HL-60 (cell line): Measurements from ENCODE around the gene BCL11A.

ENCODE experiments used
- GABPA ChIP-seq: IDR thresholded peaks from 2 replicates; pipeline ENCODE4 v1.6.1; 2012; ENCODE audit warnings: low read depth
- POLR2AphosphoS5 ChIP-seq: IDR thresholded peaks from 2 replicates; pipeline ENCODE4 v1.6.1; 2012; ENCODE audit warnings: low read depth
- SPI1 ChIP-seq: IDR thresholded peaks from 2 replicates; pipeline ENCODE4 v1.6.1; 2012; ENCODE audit warnings: low read depth, mild to moderate bottlenecking, borderline replicate concordance
- TF ChIP-seq, protein P1 (sequence below): IDR thresholded peaks from one replicate; pipeline ENCODE4 v1.5.1; 2011; ENCODE audit warnings: low read length, control low read depth, inconsistent platforms; ENCODE audit not compliant: insufficient read depth
- TF ChIP-seq, protein P2 (sequence below): IDR thresholded peaks from 2 replicates; pipeline ENCODE4 v1.6.1; 2012; ENCODE audit warnings: low read depth; ENCODE audit not compliant: insufficient replicate concordance

DNA sequence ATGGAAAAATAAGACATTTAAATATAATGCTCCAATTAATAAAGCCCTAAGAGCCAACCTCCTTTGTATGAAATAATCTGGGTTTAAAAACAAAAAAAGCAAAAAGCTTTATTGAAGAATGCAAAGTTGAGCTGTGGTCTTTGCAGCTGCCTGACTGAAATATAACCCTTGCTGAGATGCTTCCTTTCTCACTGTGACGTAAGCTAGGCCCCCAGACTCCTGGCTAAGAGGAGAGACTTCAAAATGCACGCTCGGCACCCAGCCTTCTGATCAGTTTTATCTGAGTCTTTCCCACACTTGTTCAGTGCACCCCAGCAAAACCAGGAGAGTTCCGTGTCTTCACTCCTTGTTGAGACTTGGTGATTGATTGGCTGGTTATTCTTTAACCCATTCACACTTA is 115.3 kb downstream of the BCL11A start:
- TF ChIP-seq POLR2AphosphoS5, result no peak
- TF ChIP-seq, protein P1, sequence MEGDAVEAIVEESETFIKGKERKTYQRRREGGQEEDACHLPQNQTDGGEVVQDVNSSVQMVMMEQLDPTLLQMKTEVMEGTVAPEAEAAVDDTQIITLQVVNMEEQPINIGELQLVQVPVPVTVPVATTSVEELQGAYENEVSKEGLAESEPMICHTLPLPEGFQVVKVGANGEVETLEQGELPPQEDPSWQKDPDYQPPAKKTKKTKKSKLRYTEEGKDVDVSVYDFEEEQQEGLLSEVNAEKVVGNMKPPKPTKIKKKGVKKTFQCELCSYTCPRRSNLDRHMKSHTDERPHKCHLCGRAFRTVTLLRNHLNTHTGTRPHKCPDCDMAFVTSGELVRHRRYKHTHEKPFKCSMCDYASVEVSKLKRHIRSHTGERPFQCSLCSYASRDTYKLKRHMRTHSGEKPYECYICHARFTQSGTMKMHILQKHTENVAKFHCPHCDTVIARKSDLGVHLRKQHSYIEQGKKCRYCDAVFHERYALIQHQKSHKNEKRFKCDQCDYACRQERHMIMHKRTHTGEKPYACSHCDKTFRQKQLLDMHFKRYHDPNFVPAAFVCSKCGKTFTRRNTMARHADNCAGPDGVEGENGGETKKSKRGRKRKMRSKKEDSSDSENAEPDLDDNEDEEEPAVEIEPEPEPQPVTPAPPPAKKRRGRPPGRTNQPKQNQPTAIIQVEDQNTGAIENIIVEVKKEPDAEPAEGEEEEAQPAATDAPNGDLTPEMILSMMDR, result no peak
- TF ChIP-seq GABPA, result no peak
- TF ChIP-seq SPI1, result no peak
- TF ChIP-seq, protein P2, sequence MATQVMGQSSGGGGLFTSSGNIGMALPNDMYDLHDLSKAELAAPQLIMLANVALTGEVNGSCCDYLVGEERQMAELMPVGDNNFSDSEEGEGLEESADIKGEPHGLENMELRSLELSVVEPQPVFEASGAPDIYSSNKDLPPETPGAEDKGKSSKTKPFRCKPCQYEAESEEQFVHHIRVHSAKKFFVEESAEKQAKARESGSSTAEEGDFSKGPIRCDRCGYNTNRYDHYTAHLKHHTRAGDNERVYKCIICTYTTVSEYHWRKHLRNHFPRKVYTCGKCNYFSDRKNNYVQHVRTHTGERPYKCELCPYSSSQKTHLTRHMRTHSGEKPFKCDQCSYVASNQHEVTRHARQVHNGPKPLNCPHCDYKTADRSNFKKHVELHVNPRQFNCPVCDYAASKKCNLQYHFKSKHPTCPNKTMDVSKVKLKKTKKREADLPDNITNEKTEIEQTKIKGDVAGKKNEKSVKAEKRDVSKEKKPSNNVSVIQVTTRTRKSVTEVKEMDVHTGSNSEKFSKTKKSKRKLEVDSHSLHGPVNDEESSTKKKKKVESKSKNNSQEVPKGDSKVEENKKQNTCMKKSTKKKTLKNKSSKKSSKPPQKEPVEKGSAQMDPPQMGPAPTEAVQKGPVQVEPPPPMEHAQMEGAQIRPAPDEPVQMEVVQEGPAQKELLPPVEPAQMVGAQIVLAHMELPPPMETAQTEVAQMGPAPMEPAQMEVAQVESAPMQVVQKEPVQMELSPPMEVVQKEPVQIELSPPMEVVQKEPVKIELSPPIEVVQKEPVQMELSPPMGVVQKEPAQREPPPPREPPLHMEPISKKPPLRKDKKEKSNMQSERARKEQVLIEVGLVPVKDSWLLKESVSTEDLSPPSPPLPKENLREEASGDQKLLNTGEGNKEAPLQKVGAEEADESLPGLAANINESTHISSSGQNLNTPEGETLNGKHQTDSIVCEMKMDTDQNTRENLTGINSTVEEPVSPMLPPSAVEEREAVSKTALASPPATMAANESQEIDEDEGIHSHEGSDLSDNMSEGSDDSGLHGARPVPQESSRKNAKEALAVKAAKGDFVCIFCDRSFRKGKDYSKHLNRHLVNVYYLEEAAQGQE, result no peak
